HTR-8/SVneo (cell line): Measurements from ENCODE around the gene A3GALT2.

ENCODE experiments used
- DNase-seq: peaks from one replicate; pipeline ENCODE4 v3.0.0; 2011; ENCODE audit warnings: low spot score, mixed read lengths; ENCODE audit not compliant: insufficient read length
- FAIRE-seq: peaks from 2 replicates; lab custom pipeline; 2011; peaks lifted over from hg19 to GRCh38; lab: Jason Lieb, UNC

Gene A3GALT2

DNA sequence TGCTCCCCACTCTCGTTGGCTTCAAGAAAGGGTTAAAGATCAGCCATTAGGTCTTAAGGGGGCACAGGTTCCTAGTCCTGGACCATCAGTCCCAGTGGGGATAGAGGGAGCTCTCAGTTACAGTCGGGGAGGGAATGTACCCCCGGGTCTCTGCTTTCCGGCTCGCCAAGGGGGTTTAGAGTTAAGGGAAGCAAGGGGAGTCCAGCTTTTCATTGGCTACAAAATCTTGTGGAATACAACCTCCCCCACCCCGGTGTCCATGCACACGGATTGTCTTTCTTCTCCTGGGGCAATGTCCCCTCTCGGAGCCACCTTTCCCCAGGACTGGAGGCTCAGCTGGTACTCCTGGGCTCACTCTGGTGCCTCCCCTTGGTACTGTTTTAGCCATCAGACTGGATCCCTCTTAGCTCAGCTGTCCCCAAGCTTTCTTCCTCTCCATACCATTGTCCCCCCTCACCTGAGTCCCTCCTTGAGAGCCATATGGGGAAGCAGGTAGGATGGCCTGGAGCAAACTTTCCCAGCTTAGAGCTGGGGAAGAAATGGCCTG lies at the start of gene A3GALT2:
A3GALT2 (minus strand) TSS at position 480 of the 547 bp plus-strand sequence; CDS start at position 480, 0 bp downstream.
- no peak for FAIRE-seq
- no peak for DNase-seq

DNA sequence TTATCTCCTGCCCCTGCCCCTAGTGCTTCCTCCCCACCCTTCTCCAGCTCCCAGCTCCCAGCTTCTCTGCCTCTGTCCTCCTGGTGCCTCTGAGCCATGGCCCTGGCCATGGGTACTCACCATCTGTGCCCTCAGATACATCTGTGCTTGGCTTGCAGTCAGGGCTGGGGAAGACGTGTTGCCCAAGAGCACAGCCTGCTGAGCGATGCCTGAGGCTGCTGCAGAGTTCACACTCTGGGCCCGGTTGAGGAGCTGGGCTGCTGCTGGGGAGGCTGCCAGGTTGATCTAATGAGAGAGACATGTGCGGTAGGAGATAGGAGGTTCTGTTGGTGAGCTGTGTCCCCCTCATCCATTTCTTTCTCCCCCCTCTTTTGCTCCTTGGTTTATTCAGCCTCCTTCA lies 49.4 kb upstream of the A3GALT2 start:
- no peak for FAIRE-seq
- DNase-seq, result no peak

DNA sequence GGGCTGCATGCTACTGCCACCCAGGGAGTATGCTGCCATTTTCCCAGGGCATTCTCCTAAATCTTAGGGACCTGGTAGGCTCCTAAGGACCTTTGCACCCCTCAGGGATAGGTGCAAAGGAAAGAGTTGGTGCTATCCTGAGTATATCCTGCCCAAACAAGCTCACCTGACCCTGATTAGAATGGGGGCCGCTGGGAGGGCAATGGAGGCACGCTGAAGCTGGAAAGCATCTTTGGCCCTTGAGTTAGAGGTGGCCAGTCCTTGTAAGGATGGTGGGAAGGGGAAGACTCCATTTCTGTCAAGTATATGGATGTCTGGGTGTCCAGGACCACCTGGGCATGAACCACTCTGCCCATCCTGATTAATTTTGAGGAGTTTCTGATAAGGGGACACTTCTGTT lies 48.9 kb upstream of the A3GALT2 start:
- FAIRE-seq (no peak), DNase-seq (no peak)

DNA sequence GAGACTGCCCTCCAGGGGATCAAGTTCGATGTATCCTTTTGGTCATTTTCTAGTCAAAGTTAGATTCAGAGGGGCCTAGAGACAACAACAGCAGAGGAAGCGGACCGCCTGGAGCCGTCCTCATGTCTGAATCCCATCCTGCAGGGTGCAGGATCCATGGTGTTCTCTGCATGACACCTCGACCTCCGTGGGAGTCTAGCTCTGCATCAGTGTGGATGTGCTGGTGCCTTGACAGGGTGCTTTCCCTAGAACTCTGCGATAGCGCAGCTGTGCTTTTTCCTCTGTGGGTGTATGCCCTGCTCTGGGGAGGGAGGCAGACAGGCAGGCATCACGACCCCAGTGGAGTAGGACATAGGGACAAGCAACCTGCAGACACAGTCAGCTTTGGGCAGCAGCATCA lies 48.2 kb upstream of the A3GALT2 start:
- FAIRE-seq (no peak), DNase-seq (no peak)

DNA sequence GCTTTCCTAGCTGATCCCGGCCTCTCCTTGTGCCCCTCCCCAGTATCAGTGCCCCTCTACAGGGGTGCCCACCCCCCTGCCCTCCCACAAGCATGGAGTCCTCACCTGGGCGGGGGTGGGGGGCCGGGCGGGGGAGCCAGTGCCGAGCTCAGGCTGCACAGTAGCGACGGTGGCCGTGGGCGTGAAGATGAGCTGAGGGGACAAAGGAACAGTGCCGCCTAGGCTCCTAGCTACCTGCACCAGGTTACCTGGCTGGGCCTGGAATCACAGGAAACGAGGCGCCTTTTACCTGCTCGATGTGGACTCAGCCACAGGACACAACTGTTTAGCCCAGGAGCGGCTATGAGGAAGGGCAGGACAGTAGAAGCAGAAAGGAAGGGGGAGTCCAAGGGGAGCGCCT lies 47.5 kb upstream of the A3GALT2 start:
- no peak for DNase-seq
- no peak for FAIRE-seq

DNA sequence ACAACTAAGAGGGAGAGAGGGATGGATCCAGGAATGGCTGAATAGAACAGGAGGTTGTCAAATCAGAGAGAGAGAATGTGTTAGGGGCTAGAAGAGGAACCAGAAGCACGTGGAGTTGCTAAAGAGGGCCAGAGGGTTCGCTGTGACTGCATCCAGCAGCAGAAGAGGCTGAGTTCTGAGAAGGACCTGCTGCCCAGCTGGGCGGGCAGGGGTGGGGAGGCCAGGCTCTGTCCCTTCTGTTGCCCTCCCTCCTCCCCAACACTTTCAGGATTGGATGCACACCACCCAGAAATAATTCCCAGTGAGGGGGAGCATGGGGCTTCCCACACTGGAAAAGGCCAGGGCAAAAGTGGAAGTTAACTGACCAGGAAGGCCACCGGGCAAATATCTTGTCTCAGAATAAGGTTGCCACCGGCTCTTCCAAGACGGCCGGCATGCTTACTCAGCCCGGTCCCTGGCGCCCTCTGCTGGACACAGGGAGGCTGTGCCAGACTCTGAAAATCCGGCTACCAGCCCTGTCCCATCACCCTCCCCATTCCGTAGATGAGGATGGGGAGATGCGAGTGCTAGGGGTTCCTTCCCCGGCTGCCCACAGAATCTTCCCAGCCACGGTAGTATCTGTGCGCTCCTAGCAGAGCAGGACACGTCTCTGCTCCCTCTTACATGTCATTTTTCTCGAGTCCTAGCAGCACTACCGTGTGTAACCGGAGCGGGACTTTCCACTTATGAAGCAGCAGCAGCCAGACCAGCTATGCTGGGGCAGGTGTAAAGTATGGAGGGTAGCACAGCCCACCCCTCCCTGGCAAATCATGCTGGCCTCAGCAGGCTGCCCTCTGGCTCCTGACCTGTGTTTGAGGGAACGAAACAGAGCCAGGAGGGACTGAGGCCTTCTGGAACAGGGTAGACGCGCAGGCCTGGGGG lies 46.8 kb upstream of the A3GALT2 start:
- FAIRE-seq, result no peak
- peak; percentile 84 for DNase-seq

GRCh38 chr1:33366762-33367484 lies 46.0 kb upstream of the A3GALT2 start:
- DNase-seq (no peak), FAIRE-seq (no peak)

GRCh38 chr1:33365560-33365997 lies 44.7 kb upstream of the A3GALT2 start:
- DNase-seq (no peak), FAIRE-seq (no peak)

DNA sequence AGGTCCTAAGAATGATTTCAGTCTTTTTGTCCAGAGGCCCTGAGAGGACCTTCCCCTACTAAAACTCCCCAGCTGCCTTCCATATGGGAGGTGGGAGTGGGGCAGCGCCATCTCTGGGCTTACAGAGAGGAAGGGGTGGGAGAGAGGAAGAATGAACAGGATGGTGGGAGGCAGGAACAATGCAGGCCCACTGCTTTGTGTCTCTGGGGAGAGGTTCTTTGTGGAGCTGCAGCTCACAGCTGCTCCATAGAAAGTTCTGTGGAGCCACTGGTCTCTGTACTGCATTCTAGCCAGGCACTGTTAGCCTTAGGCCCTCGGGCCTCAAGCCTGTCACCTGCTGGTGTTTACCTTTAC lies 43.6 kb upstream of the A3GALT2 start:
- DNase-seq (no peak), FAIRE-seq (no peak)

GRCh38 chr1:33363470-33363861 lies 42.6 kb upstream of the A3GALT2 start:
- no peak for FAIRE-seq
- no peak for DNase-seq

DNA sequence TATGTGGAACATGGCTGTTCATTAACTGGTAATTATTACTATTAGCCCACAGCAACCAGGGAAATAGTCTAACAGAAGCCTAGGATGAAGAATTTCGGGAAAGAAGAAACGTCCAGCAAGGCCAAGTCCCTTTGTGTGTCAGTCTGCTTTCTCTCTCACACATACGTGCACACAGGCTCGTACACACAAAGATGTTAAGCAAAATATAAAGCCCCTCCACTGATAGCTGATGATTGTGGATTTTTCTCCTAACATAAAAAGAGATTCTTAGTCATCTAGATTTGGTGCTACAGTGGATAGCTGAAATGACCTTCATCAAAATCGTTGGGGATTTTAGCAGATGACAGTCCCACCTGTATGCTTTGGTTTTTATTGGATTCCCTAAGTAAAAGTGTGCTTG lies 42.1 kb upstream of the A3GALT2 start:
- no peak for DNase-seq
- FAIRE-seq, result no peak

DNA sequence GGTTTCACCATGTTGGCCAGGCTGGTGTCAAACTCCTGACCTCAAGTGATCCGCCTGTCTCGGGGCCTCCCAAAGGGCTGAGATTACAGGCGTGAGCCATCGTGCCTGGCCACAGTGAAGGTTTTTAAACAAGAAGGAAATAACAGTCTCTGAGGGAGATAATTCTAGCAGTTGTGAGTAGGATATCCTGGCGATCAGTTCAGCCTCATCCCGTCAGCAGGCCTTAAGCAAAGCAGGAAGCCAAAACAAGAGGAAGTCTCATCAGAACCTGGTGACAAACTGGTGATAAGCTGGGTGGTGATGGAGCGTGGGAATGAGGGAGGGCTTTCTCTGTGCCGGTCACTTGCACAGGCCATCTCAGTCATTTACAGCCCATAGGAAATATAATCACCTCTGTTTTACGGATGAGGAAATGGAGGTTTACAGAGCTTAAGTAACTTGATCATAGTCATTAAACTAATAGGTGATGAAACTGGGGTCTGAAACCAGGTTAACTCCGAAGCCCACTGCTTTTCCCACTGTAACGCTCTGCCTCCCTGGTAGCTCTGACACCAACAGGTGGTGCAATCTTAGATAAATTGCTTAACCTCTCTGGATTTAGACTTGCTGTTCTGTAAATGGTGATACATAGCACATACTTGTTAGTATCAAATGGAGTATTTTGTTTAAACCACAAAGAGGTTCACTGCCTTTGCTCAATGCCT lies 40.8 kb upstream of the A3GALT2 start:
- DNase-seq (no peak), FAIRE-seq (no peak)

DNA sequence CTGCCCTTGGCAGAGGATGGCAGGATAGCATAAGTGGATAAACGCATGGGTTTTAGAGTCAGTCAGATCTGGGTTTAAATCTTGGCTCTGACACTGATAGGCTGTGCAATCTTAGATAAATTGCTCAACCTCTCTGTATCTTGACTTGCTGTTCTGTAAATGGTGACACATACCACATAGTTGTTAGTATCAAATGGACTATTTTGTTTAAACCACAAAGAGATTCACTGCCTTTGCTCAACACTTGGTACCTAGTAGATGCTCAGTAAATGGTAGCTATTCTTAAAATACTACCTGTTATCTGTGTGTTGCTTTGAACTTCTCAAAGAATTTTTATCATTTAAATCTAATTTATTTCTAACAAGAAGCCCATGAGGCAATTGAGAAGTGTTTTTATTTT lies 39.5 kb upstream of the A3GALT2 start:
- DNase-seq (no peak), FAIRE-seq (no peak)

DNA sequence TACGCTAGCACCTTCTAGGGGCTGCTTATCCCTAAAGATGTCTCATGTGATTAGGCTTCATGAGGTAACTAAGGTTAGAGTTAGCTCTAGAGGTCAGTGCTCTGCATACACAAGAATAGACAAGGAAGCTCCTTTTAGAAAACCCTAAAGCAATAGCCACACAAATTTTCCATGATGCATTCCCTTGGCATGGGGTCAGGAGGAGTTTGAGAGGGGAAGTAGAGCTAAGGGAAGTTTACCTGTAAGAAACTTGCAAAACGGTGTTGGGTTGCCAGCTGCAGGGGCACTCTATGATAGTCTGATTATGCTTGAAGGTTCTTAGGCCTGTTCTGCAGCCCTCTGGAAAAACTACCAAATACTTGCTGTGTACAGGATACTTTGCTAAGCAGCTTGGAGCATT lies 39.0 kb upstream of the A3GALT2 start:
- FAIRE-seq (no peak), DNase-seq (no peak)

- DNase-seq, result no peak
- no peak for FAIRE-seq
Measured at GRCh38 chr1:33358795-33359503, 38.1 kb upstream of the A3GALT2 start.

DNA sequence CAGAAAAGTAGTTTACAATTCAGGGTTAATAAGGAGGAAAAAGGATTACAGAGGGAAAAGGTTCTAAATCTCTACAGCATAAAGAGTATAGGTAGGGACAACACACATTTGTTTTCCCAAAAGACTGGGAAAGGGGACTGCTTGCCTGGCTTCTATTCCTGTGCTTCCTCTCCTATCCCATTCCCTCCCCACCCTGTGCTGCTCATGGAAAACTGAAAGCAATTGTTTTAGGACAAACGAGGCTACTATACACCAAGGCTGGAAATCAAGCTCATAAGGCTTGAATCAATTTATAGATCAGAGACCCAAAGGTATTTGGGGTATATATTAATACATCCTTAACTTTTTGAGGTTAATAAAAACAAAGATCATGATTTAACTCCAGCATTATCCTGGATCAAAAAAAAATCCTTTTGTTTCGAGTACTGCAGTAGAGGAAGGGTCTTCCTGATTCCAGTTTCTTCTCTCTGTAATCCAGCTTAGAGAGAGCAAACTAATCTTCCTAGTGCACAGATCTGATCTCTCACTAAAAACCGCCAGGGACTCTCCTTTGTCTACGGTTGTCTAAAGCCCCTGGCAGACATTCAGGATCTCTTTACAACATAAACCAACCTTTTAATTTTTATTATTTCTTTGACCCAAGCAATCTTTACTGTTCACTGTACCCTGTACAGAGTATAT lies 37.4 kb upstream of the A3GALT2 start:
- DNase-seq (no peak), FAIRE-seq (no peak)

DNA sequence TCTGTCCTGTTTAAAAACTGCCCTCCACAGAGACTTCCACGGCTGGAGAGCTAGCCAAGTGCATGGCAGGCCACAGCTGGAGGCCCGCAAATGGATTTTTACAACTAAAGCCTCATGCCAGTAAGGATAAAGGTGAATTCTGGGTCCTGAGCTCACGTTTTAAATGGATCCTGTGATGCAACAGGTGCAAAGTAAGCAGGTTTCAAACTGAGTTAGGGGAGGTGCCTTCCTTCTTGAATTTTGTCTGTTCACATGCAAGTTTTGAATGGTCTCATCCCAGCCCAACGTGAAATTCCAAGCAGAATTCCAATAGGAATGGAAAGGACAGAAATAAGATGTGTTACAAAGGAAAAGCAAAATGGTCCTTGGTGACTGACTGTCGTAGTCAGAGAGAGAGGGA lies 36.2 kb upstream of the A3GALT2 start:
- DNase-seq (no peak), FAIRE-seq (no peak)

- no peak for FAIRE-seq
- no peak for DNase-seq
Measured at GRCh38 chr1:33354707-33355316, 33.9 kb upstream of the A3GALT2 start.

DNA sequence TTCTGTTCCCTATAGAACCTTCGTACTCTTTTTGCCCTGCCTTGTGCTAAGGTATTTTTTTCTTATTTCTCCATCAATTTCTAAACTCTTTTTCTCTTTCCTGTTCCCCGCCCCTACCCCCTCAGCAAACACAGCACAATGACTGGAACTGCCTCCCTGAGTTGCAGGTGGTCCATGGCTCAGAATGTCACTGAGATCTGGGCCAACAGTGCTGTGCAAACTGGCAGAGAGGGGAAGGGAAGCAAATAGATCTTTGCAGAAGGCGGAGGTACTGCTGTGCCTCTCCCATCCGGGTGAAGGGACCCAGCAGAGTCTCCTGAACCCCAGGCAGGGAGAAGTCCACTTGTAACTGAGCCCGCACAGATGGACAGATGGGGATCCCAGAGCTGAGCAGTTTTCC lies 32.6 kb upstream of the A3GALT2 start:
- FAIRE-seq, result no peak

More for the DNA sequence above, 32.6 kb upstream of the A3GALT2 start:
- DNase-seq, result no peak
